MCF 10A (cell line): ENCODE results near the gene STEAP1B. TPM values are rescaled to one million over a fixed set of nuclear protein-coding genes. Genes with fewer than 3 reads are reported as not detected.
"Not testable (repeated sequence)": the region's sequence is repeated elsewhere in the genome, so short reads cannot be mapped to it uniquely, and the experiment has no call there.

ENCODE experiments used
- BruUV-seq: library from RNA; stranded (reverse); fragments of 400-500 nt; replicated peaks from 2 replicates; lab custom pipeline; 2021; lab: Mats Ljungman, UMichigan
- CTCF ChIA-PET: fragments of 300-600 bp; sonication (Branson Sonifier 250); formaldehyde crosslinking; extraction: SDS; loops from one replicate; lab custom pipeline; 2021; ENCODE audit warnings: antibody characterized with exemption, inconsistent platforms; lab: Yijun Ruan, JAX
- POLR2A ChIA-PET: fragments of 300-600, 350-650 bp; sonication (Branson Sonifier 250); formaldehyde crosslinking; extraction: SDS; loops from one replicate; lab custom pipeline; 2020; ENCODE audit warnings: antibody characterized with exemption, inconsistent platforms; lab: Yijun Ruan, JAX
- DNase-seq: peaks from one replicate; pipeline ENCODE4 v3.0.0-alpha.2; 2018; ENCODE audit not compliant: unreplicated experiment
- H3K27ac Mint-ChIP-seq: one replicate; pipeline ENCODE4 v1.8.0; 2022; ENCODE audit warnings: mild to moderate bottlenecking, low read depth, mixed read lengths; ENCODE audit not compliant: unreplicated experiment
- H3K27me3 Mint-ChIP-seq: one replicate; pipeline ENCODE4 v1.8.0; 2022; ENCODE audit warnings: mixed read lengths; ENCODE audit not compliant: insufficient read depth, unreplicated experiment
- H3K36me3 Mint-ChIP-seq: one replicate; pipeline ENCODE4 v1.8.0; 2022; ENCODE audit warnings: mild to moderate bottlenecking, moderate library complexity, mixed read lengths; ENCODE audit not compliant: insufficient read depth, unreplicated experiment
- H3K4me1 Mint-ChIP-seq: one replicate; pipeline ENCODE4 v1.8.0; 2022; ENCODE audit warnings: mixed read lengths; ENCODE audit not compliant: insufficient read depth, unreplicated experiment
- H3K4me3 Mint-ChIP-seq: one replicate; pipeline ENCODE4 v1.8.0; 2022; ENCODE audit warnings: mild to moderate bottlenecking, moderate library complexity, mixed read lengths; ENCODE audit not compliant: unreplicated experiment
- H3K9me3 Mint-ChIP-seq: one replicate; pipeline ENCODE4 v1.8.0; 2022; ENCODE audit warnings: mixed read lengths; ENCODE audit not compliant: unreplicated experiment
- CTCF ChIP-seq: fragments of 200-600 bp; IDR thresholded peaks from one replicate; pipeline ENCODE4 v1.8.0; 2022; ENCODE audit warnings: antibody characterized with exemption, mild to moderate bottlenecking; ENCODE audit not compliant: unreplicated experiment
- intact Hi-C: fragments of 100-400 bp; cut with micrococcal nuclease; formaldehyde crosslinking; loops from 2 replicates; pipeline ENCODE4 v1.14.1; 2022
- total RNA-seq: library from RNA; stranded (reverse); gene quantifications from 2 replicates; pipeline ENCODE4 v1.2.3, GENCODE V29; 2022

Gene STEAP1B
- total RNA-seq, 1 experiment from 2014 or later: not detected

DNA sequence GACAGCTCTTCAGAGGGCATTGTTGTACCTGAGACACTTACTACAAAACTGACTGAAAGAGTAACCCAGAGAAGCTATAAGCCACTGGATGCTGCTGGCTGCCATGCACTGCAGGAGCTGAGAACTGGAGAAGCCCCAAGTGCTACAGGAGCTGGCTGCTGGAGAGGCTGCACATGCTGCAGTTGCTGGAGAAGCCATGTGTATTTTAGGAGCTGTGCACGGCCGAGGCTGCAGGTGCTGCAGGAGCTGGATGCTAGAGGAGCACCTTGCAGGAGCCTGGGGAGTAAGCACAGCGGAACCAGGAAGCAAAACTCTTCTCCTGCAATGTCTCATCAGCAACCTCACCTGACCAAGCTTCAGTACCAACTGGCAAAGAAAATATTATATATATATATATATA is 45.5 kb downstream of the STEAP1B start:
- Mint-ChIP-seq H3K4me1 (peaks cover 9% of the 10 kb centered on the region), H3K27ac (no peak overlapping the region), H3K27me3 (no peaks in the 10 kb centered on the region), H3K9me3 (no peaks in the 10 kb centered on the region), H3K4me3 (no peak overlapping the region), H3K36me3 (no peaks in the 10 kb centered on the region)
- ChIA-PET CTCF (interaction anchor here (0.6 to 1.6 kb wide), 5 partner anchors 30 to 351 kb away, joined by 3 to 6 read pairs (median 3); no protein-coding TSS in a partner anchor), POLR2A (no interaction called here)
- DNase-seq: no peak
- BruUV-seq: no TSS peak
- TF ChIP-seq CTCF: no peak
- intact Hi-C loops: loop anchor here (10.0 kb wide), 1 partner anchor 100 kb away; the partner anchor contains the start of gene RAPGEF5

GRCh38 chr7:22452960-22453558 is 46.9 kb downstream of the STEAP1B start:
- no peak for DNase-seq
- H3K4me1 Mint-ChIP-seq: peaks cover 9% of the 10 kb centered on the region
- CTCF ChIA-PET: interaction anchor here (0.6 to 1.6 kb wide), 23 partner anchors 11 to 400 kb away, joined by 3 to 10 read pairs (median 3); no protein-coding TSS in a partner anchor
- H3K9me3 Mint-ChIP-seq: no peaks in the 10 kb centered on the region
- intact Hi-C loops: loop anchor here (1.0 to 10.0 kb wide), 2 partner anchors 98 to 343 kb away; partner anchors contain the start of gene RAPGEF5
- TF ChIP-seq CTCF: no peak
- POLR2A ChIA-PET: interaction anchor here (0.7 to 1.6 kb wide), 2 partner anchors 107 to 158 kb away, joined by 3 read pairs; no protein-coding TSS in a partner anchor
- peak overlapping the region; percentile 56 for H3K4me3 Mint-ChIP-seq
- no peak overlapping the region for H3K27ac Mint-ChIP-seq
- no peaks in the 10 kb centered on the region for H3K27me3 Mint-ChIP-seq
- no TSS peak for BruUV-seq
- no peaks in the 10 kb centered on the region for H3K36me3 Mint-ChIP-seq

- POLR2A ChIA-PET: interaction anchor here (0.5 to 1.6 kb wide), 4 partner anchors 106 to 1690 kb away, joined by 3 read pairs; no protein-coding TSS in a partner anchor
- intact Hi-C loops: loop anchor here (1.0 to 10.0 kb wide), 2 partner anchors 98 to 342 kb away; partner anchors contain the start of gene RAPGEF5
- Mint-ChIP-seq H3K4me3 (peak overlapping the region; percentile 56), H3K9me3 (no peaks in the 10 kb centered on the region), H3K27me3 (no peaks in the 10 kb centered on the region), H3K27ac (no peak overlapping the region), H3K36me3 (no peaks in the 10 kb centered on the region), H3K4me1 (peaks cover 9% of the 10 kb centered on the region)
- peak; percentile 52 for DNase-seq
- TF ChIP-seq CTCF: peak; percentile 59
- CTCF ChIA-PET: interaction anchor here (0.7 to 1.6 kb wide), 23 partner anchors 10 to 400 kb away, joined by 3 to 10 read pairs (median 3); no protein-coding TSS in a partner anchor
- BruUV-seq: no TSS peak
These were observed 47.6 kb downstream of the STEAP1B start for GRCh38 chr7:22452142-22452959.

DNA sequence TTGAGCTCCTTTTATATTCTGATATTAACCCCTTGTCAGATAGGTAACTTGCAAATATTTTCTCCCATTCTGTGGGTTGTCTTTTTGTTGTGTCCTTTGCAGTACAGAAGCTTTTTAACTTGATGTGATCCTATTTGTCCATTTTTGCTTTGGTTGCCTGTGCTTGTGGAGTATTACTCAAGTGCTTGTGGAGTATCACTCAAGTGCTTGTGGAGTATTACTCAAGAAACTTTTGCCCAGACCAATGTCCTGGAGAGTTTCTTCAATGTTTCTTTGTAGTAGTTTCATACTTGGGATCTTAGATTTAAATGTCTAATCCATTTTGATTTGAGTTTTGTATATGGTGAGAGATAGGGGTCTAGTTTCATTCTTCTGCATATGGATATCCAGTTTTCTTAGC is 50.0 kb downstream of the STEAP1B start:
- ChIA-PET CTCF (interaction anchor here (0.7 kb wide), 1 partner anchor 35 kb away, joined by 3 read pairs; no protein-coding TSS in a partner anchor), POLR2A (interaction anchor here (0.6 kb wide), 1 partner anchor 623 kb away, joined by 3 read pairs; no protein-coding TSS in a partner anchor)
- intact Hi-C loops: loop anchor here (10.0 kb wide), 1 partner anchor 95 kb away; the partner anchor contains the start of gene RAPGEF5
- H3K27ac Mint-ChIP-seq, H3K36me3 Mint-ChIP-seq, H3K4me3 Mint-ChIP-seq, H3K27me3 Mint-ChIP-seq, BruUV-seq, DNase-seq, H3K9me3 Mint-ChIP-seq: not testable (repeated sequence)
- peaks cover 17% of the 10 kb centered on the region for H3K4me1 Mint-ChIP-seq
